ENCODE data around the gene LIN37.

DNA sequence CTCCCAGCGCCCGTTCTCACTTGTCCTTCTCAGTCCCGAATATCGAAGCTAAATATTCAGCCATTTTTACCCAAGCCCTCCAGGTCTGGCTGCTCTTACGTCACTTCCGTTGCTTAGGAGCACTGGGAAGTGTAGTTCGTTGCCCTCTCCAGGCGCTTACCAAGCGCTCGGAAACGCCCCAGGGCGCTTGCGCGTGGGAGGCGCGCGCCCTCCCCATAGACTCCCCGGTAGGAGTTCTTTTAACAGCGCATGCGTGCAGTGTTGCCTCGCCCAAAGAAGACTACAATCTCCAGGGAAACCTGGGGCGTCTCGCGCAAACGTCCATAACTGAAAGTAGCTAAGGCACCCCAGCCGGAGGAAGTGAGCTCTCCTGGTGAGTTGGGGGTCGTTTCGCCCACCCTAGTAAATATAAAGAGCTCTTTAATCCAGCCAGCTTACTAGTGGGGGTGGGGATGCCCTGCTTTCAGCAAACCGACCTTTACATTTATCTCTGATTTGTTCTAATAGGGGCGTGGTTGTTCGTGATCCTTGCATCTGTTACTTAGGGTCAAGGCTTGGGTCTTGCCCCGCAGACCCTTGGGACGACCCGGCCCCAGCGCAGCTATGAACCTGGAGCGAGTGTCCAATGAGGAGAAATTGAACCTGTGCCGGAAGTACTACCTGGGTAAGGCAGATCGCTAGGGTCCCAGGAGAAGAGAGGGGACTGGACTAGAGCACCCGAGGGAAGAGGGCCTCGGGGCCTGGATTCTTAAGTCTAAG is 2.9 kb upstream of the LIN37 start, which contains the start of the genes PSENEN and U2AF1L4:
- TF ChIP-seq POLR2AphosphoS2 (IDR thresholded peaks at IDR 0.05; ENCODE audit: low read depth, low read length), result no peak
- no peak for TF ChIP-seq CAMTA2 (CRISPR knock-in tag; IDR thresholded peaks at IDR 0.05; ENCODE audit: borderline replicate concordance)
- TF ChIP-seq, protein P1, sequence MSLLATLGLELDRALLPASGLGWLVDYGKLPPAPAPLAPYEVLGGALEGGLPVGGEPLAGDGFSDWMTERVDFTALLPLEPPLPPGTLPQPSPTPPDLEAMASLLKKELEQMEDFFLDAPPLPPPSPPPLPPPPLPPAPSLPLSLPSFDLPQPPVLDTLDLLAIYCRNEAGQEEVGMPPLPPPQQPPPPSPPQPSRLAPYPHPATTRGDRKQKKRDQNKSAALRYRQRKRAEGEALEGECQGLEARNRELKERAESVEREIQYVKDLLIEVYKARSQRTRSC (CRISPR knock-in tag; IDR thresholded peaks at IDR 0.05; ENCODE audit: low read depth), result no peak
- TF ChIP-seq, protein P2, sequence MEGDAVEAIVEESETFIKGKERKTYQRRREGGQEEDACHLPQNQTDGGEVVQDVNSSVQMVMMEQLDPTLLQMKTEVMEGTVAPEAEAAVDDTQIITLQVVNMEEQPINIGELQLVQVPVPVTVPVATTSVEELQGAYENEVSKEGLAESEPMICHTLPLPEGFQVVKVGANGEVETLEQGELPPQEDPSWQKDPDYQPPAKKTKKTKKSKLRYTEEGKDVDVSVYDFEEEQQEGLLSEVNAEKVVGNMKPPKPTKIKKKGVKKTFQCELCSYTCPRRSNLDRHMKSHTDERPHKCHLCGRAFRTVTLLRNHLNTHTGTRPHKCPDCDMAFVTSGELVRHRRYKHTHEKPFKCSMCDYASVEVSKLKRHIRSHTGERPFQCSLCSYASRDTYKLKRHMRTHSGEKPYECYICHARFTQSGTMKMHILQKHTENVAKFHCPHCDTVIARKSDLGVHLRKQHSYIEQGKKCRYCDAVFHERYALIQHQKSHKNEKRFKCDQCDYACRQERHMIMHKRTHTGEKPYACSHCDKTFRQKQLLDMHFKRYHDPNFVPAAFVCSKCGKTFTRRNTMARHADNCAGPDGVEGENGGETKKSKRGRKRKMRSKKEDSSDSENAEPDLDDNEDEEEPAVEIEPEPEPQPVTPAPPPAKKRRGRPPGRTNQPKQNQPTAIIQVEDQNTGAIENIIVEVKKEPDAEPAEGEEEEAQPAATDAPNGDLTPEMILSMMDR (CRISPR knock-in tag; IDR thresholded peaks at IDR 0.05), result no peak
- no peak for TF ChIP-seq ARNT (IDR thresholded peaks at IDR 0.05)
- no peak for TF ChIP-seq ETV6 (CRISPR knock-in tag; conservative IDR thresholded peaks at IDR 0.05)
- TF ChIP-seq ZNF3 (CRISPR knock-in tag; IDR thresholded peaks at IDR 0.05), result no peak
- TF ChIP-seq, protein P3, sequence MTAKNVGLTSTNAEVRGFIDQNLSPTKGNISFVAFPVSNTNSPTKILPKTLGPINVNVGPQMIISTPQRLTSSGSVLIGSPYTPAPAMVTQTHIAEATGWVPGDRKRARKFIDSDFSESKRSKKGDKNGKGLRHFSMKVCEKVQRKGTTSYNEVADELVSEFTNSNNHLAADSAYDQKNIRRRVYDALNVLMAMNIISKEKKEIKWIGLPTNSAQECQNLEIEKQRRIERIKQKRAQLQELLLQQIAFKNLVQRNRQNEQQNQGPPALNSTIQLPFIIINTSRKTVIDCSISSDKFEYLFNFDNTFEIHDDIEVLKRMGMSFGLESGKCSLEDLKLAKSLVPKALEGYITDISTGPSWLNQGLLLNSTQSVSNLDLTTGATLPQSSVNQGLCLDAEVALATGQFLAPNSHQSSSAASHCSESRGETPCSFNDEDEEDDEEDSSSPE (CRISPR knock-in tag; IDR thresholded peaks at IDR 0.05), result no peak
- TF ChIP-seq TAF15 (IDR thresholded peaks at IDR 0.05; ENCODE audit: low read depth, low read length, poor library complexity, severe bottlenecking), result no peak
- TF ChIP-seq, protein P4, sequence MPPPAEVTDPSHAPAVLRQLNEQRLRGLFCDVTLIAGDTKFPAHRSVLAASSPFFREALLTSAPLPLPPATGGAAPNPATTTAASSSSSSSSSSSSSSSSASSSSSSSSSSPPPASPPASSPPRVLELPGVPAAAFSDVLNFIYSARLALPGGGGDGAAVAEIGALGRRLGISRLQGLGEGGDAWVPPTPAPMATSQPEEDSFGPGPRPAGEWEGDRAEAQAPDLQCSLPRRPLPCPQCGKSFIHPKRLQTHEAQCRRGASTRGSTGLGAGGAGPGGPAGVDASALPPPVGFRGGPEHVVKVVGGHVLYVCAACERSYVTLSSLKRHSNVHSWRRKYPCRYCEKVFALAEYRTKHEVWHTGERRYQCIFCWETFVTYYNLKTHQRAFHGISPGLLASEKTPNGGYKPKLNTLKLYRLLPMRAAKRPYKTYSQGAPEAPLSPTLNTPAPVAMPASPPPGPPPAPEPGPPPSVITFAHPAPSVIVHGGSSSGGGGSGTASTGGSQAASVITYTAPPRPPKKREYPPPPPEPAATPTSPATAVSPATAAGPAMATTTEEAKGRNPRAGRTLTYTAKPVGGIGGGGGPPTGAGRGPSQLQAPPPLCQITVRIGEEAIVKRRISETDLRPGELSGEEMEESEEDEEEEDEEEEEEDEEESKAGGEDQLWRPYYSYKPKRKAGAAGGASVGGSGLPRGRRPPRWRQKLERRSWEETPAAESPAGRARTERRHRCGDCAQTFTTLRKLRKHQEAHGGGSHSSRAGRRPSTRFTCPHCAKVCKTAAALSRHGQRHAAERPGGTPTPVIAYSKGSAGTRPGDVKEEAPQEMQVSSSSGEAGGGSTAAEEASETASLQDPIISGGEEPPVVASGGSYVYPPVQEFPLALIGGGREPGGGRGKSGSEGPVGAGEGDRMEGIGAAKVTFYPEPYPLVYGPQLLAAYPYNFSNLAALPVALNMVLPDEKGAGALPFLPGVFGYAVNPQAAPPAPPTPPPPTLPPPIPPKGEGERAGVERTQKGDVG (CRISPR knock-in tag; IDR thresholded peaks at IDR 0.05; ENCODE audit: borderline replicate concordance), result no peak
- TF ChIP-seq, protein P5, sequence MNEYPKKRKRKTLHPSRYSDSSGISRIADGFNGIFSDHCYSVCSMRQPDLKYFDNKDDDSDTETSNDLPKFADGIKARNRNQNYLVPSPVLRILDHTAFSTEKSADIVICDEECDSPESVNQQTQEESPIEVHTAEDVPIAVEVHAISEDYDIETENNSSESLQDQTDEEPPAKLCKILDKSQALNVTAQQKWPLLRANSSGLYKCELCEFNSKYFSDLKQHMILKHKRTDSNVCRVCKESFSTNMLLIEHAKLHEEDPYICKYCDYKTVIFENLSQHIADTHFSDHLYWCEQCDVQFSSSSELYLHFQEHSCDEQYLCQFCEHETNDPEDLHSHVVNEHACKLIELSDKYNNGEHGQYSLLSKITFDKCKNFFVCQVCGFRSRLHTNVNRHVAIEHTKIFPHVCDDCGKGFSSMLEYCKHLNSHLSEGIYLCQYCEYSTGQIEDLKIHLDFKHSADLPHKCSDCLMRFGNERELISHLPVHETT (CRISPR knock-in tag; conservative IDR thresholded peaks at IDR 0.05), result no peak
- TF ChIP-seq SMARCC2 (IDR thresholded peaks at IDR 0.05), result no peak
- TF ChIP-seq, protein P6, sequence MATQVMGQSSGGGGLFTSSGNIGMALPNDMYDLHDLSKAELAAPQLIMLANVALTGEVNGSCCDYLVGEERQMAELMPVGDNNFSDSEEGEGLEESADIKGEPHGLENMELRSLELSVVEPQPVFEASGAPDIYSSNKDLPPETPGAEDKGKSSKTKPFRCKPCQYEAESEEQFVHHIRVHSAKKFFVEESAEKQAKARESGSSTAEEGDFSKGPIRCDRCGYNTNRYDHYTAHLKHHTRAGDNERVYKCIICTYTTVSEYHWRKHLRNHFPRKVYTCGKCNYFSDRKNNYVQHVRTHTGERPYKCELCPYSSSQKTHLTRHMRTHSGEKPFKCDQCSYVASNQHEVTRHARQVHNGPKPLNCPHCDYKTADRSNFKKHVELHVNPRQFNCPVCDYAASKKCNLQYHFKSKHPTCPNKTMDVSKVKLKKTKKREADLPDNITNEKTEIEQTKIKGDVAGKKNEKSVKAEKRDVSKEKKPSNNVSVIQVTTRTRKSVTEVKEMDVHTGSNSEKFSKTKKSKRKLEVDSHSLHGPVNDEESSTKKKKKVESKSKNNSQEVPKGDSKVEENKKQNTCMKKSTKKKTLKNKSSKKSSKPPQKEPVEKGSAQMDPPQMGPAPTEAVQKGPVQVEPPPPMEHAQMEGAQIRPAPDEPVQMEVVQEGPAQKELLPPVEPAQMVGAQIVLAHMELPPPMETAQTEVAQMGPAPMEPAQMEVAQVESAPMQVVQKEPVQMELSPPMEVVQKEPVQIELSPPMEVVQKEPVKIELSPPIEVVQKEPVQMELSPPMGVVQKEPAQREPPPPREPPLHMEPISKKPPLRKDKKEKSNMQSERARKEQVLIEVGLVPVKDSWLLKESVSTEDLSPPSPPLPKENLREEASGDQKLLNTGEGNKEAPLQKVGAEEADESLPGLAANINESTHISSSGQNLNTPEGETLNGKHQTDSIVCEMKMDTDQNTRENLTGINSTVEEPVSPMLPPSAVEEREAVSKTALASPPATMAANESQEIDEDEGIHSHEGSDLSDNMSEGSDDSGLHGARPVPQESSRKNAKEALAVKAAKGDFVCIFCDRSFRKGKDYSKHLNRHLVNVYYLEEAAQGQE (IDR thresholded peaks at IDR 0.05; ENCODE audit: borderline replicate concordance in 1 of 2, low read depth in 1 of 2, low read length in 2 of 2), result no peak
- no peak for TF ChIP-seq ZNF282 (IDR thresholded peaks at IDR 0.05; ENCODE audit: partially characterized antibody)
